Chondrocyte (in vitro differentiated cells): Measurements from ENCODE around the gene REEP1. TPM values are rescaled to one million over a fixed set of nuclear protein-coding genes. Genes with fewer than 3 reads are reported as not detected.

Source experiments
- DNase-seq: peaks from one replicate; pipeline ENCODE4 v3.0.0; 2021; ENCODE audit warnings: mixed read lengths, low spot score
- H3K27ac Mint-ChIP-seq: one replicate; pipeline ENCODE4 v1.8.0; 2021; ENCODE audit warnings: mild to moderate bottlenecking, moderate library complexity, mixed read lengths; ENCODE audit not compliant: unreplicated experiment
- H3K27me3 Mint-ChIP-seq: 2 replicates; pipeline ENCODE4 v1.8.0; 2021; ENCODE audit warnings: low read depth, mixed read lengths
- H3K36me3 Mint-ChIP-seq: 2 replicates; pipeline ENCODE4 v1.8.0; 2021; ENCODE audit warnings: low read depth, mixed read lengths
- H3K4me1 Mint-ChIP-seq: 2 replicates; pipeline ENCODE4 v1.8.0; 2021; ENCODE audit warnings: low read depth, mild to moderate bottlenecking, mixed read lengths
- H3K4me3 Mint-ChIP-seq: one replicate; pipeline ENCODE4 v1.8.0; 2021; ENCODE audit warnings: mild to moderate bottlenecking, moderate library complexity, mixed read lengths; ENCODE audit not compliant: unreplicated experiment
- H3K9me3 Mint-ChIP-seq: 2 replicates; pipeline ENCODE4 v1.8.0; 2021; ENCODE audit warnings: low read depth, mixed read lengths
- total RNA-seq: library from RNA; stranded (reverse); gene quantifications from 3 replicates; pipeline ENCODE4 v1.2.1, GENCODE V29; 2021
- TF ChIP-seq, protein P1 (sequence below): fragments of 200-600 bp; sonication (generic); IDR thresholded peaks from 2 replicates; pipeline ENCODE4 v1.5.0; 2021; ENCODE audit warnings: antibody characterized with exemption, mild to moderate bottlenecking, moderate library complexity

REEP1 gene
- total RNA-seq, 1 donor from 2014 or later: 2.4 TPM

DNA sequence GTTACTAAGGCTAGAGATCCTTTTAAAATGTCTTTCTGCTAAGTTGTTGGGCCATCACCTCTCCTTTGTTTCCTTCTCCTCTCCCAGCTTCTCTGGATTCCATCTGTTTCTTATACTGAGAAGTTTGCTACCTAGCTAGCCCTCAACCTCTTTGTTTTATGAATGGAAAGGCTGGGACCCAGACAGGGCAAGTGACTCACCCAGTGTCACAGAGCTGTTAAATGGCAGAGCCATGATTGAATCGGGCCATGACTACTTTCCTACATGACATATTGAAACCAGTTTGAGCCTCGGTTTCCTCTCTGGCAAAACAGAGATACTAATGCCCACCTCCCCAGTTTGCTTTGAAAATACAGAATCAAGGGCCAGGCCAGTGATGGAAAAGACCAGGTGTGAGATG lies 24.1 kb downstream of the REEP1 start:
- no peak overlapping the region for H3K4me3 Mint-ChIP-seq
- TF ChIP-seq, protein P1, sequence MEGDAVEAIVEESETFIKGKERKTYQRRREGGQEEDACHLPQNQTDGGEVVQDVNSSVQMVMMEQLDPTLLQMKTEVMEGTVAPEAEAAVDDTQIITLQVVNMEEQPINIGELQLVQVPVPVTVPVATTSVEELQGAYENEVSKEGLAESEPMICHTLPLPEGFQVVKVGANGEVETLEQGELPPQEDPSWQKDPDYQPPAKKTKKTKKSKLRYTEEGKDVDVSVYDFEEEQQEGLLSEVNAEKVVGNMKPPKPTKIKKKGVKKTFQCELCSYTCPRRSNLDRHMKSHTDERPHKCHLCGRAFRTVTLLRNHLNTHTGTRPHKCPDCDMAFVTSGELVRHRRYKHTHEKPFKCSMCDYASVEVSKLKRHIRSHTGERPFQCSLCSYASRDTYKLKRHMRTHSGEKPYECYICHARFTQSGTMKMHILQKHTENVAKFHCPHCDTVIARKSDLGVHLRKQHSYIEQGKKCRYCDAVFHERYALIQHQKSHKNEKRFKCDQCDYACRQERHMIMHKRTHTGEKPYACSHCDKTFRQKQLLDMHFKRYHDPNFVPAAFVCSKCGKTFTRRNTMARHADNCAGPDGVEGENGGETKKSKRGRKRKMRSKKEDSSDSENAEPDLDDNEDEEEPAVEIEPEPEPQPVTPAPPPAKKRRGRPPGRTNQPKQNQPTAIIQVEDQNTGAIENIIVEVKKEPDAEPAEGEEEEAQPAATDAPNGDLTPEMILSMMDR: no peak
- no peaks in the 10 kb centered on the region for H3K4me1 Mint-ChIP-seq
- no peaks in the 10 kb centered on the region for H3K9me3 Mint-ChIP-seq
- H3K27me3 Mint-ChIP-seq: peaks cover 8% of the 10 kb centered on the region
- no peak for DNase-seq
- no peak overlapping the region for H3K27ac Mint-ChIP-seq
- H3K36me3 Mint-ChIP-seq: no peaks in the 10 kb centered on the region

DNA sequence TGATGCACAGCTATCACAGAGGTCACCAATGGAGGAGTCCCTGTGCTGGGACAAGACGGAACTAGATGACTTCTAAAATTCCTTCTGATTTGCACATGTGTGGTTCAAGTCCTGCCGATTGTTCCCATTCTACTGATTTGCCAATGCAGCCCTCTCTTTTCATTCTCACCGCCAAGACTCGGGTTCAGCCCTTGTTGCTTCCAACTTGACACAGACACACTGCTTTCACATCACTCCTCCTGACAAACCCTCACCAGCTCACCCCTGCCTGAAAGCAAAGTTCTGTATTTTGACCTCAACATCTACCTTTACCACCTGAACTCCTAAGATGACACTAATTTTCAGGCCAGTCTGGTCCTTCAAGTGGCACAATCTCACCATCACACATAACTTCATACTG lies 25.5 kb downstream of the REEP1 start:
- H3K4me3 Mint-ChIP-seq: no peak overlapping the region
- no peak for DNase-seq
- peaks cover 8% of the 10 kb centered on the region for H3K27me3 Mint-ChIP-seq
- H3K27ac Mint-ChIP-seq: no peak overlapping the region
- no peaks in the 10 kb centered on the region for H3K9me3 Mint-ChIP-seq
- H3K36me3 Mint-ChIP-seq: no peaks in the 10 kb centered on the region
- TF ChIP-seq, protein P1: no peak
- H3K4me1 Mint-ChIP-seq: no peaks in the 10 kb centered on the region

DNA sequence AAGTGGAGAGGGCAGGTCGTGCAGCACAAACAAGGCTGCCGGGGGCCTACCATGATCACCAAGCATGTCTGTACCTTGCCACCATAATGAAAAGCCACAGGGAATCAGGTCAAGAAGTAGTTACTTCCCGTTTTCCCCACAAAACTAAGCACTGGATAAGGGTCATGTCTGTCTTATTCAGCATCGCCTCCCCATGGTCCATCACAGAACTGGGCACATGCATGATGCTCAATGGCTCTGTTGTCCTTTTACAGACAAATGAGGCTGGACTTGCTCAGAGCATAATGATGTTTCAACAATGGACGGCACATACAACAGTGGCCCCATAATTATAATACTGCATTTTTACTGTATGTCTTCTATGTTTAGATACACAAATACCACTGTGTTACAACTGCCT lies 27.5 kb downstream of the REEP1 start:
- Mint-ChIP-seq H3K27me3 (peaks cover 14% of the 10 kb centered on the region), H3K27ac (no peak overlapping the region), H3K4me1 (peaks cover 11% of the 10 kb centered on the region), H3K9me3 (no peaks in the 10 kb centered on the region), H3K36me3 (no peaks in the 10 kb centered on the region), H3K4me3 (no peak overlapping the region)
- TF ChIP-seq, protein P1: no peak
- DNase-seq: no peak

DNA sequence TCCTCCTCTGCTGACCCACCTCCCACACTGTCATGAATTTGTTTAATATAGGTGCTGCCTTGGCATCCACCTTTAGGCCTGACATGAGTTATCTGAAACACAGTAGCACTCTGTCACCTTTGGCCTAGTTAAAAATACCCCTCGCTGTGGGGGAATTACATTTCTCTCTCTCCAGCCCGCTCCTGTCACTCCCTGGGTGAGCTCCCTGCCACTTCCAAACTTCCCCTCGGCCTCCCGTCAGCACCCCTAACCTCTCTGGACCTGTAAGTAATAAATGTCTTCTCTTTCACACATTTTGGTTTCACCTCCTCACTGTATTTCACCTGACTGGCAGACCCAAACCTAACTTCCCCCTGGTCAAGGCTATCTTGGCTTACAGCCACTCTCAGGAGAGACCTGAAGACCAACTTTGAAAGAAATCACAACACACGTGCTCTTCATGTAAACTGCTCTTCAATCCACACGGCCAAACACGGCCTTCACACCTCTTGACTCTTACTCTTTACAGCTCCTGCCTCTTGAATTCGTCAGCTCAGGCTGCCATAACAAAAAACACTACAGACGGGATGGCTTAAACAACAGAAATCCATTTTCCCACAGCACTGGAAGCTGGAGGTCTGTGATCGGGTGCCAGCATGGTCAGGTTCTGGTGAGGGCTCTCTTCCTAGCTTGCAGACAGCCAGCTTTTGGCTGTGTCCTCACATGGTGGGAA lies 28.3 kb downstream of the REEP1 start:
- H3K36me3 Mint-ChIP-seq: no peaks in the 10 kb centered on the region
- TF ChIP-seq, protein P1: no peak
- H3K27me3 Mint-ChIP-seq: peaks cover 19% of the 10 kb centered on the region
- no peak for DNase-seq
- peaks cover 11% of the 10 kb centered on the region for H3K4me1 Mint-ChIP-seq
- H3K4me3 Mint-ChIP-seq: no peak overlapping the region
- H3K9me3 Mint-ChIP-seq: no peaks in the 10 kb centered on the region
- H3K27ac Mint-ChIP-seq: no peak overlapping the region

DNA sequence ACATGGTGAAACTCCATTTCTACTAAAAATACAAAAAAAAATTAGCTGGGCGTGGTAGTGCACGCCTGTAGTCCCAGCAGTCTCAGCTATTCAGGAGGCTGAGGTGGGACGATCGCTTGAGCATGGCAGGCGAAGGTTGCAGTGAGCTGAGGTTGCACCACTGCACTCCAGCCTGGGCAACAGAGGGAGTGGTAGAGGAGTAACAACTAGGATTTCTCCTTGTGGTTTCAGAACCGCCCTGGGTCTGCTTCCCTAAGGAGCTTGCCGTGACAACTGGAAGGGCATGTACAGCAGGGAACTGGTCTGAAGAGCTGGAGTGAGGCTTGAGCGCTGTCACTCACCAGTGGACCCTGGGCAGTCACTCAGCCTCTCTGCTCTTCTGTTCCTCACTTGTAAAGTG lies 29.1 kb downstream of the REEP1 start:
- Mint-ChIP-seq H3K9me3 (no peaks in the 10 kb centered on the region), H3K36me3 (no peaks in the 10 kb centered on the region), H3K27ac (no peak overlapping the region), H3K27me3 (peaks cover 23% of the 10 kb centered on the region), H3K4me1 (peaks cover 11% of the 10 kb centered on the region), H3K4me3 (no peak overlapping the region)
- TF ChIP-seq, protein P1: no peak
- no peak for DNase-seq
